H1 (cell line): ENCODE measurements around the gene ZNF697. TPM values are rescaled to one million over a fixed set of nuclear protein-coding genes. Genes with fewer than 3 reads are reported as not detected.

ENCODE experiments used
- CTCF ChIA-PET: fragments of 300-600 bp; sonication (Branson Sonifier 250); formaldehyde crosslinking; loops from one replicate; lab custom pipeline; 2021; ENCODE audit not compliant: partially characterized antibody; lab: Charles Lee
- POLR2A ChIA-PET: fragments of 300-600 bp; sonication (Branson Sonifier 250); formaldehyde crosslinking; loops from one replicate; lab custom pipeline; 2021; ENCODE audit warnings: inconsistent platforms; ENCODE audit not compliant: partially characterized antibody; lab: Charles Lee
- DNase-seq, 2 experiments: peaks; one replicate each; pipeline versions ENCODE4 v3.0.0 to v3.0.0-alpha.2; 2010 to 2022; ENCODE audit warnings: low spot score in 2 of 2, low read depth in 1 of 2, mixed read lengths in 1 of 2
- FAIRE-seq: peaks from 2 replicates; lab custom pipeline; 2011; peaks lifted over from hg19 to GRCh38; lab: Jason Lieb, UNC
- H2AFZ ChIP-seq: 2 replicates; pipeline ENCODE4 v1.8.1; 2012; ENCODE audit warnings: low read length, inconsistent platforms
- H2AK5ac ChIP-seq: 2 replicates; pipeline ENCODE4 v1.6.1; 2013; ENCODE audit warnings: low read depth, low read length
- H2BK120ac ChIP-seq: replicated peaks from 2 replicates; pipeline ENCODE3; 2013; ENCODE audit warnings: low read depth, low read length, inconsistent platforms
- H2BK12ac ChIP-seq: 2 replicates; pipeline ENCODE4 v1.6.1; 2013; ENCODE audit warnings: low read depth, low read length
- H2BK15ac ChIP-seq: 2 replicates; pipeline ENCODE4 v1.6.1; 2013; ENCODE audit warnings: low read length
- H2BK20ac ChIP-seq: 2 replicates; pipeline ENCODE4 v1.6.1; 2013; ENCODE audit warnings: low read length
- H2BK5ac ChIP-seq: 2 replicates; pipeline ENCODE4 v1.6.1; 2013; ENCODE audit warnings: low read depth, low read length
- H3K14ac ChIP-seq: 2 replicates; pipeline ENCODE4 v1.6.1; 2013; ENCODE audit warnings: inconsistent platforms; ENCODE audit not compliant: insufficient read length
- H3K18ac ChIP-seq: 2 replicates; pipeline ENCODE4 v1.6.1; 2013; ENCODE audit warnings: low read length; ENCODE audit errors: extremely low read depth
- H3K23ac ChIP-seq: 2 replicates; pipeline ENCODE4 v1.6.1; 2013; ENCODE audit warnings: inconsistent platforms; ENCODE audit not compliant: insufficient read length
- H3K23me2 ChIP-seq: 2 replicates; pipeline ENCODE4 v1.6.1; 2013; ENCODE audit warnings: low read depth, low read length
- H3K27ac ChIP-seq: 2 replicates; pipeline ENCODE4 v1.6.1; 2011; ENCODE audit warnings: low read depth, low read length, inconsistent platforms
- H3K27me3 ChIP-seq, 4 experiments: replicated peaks in 1 of 4; 1 replicate in 1 of 4; 2 replicates in 3 of 4; pipeline versions ENCODE4 v1.6.1 to v1.8.1; 2011 to 2013; ENCODE audit warnings: low read length in 3 of 4, mild to moderate bottlenecking in 3 of 4, inconsistent platforms in 2 of 4, mixed read lengths in 2 of 4, moderate library complexity in 1 of 4; ENCODE audit not compliant: control insufficient read depth in 3 of 4, insufficient read depth in 3 of 4; ENCODE audit errors: extremely low read depth in 1 of 4
- H3K36me3 ChIP-seq, 4 experiments: 2 replicates each; pipeline versions ENCODE4 v1.6.1 to v1.8.1; 2011 to 2013; ENCODE audit warnings: mild to moderate bottlenecking in 4 of 4, low read length in 3 of 4, moderate library complexity in 2 of 4, control low read depth in 1 of 4, inconsistent platforms in 1 of 4; ENCODE audit not compliant: insufficient read depth in 4 of 4, control insufficient read depth in 2 of 4
- H3K4ac ChIP-seq: replicated peaks from 2 replicates; pipeline ENCODE3; 2013; ENCODE audit warnings: low read length, low read depth, mixed read lengths, inconsistent platforms; ENCODE audit not compliant: insufficient read length
- H3K4me1 ChIP-seq, 4 experiments: replicated peaks in 1 of 4; 1 replicate in 1 of 4; 2 replicates in 3 of 4; pipeline versions ENCODE4 v1.6.1 to v1.8.1; 2011 to 2013; ENCODE audit warnings: low read length in 3 of 4, inconsistent platforms in 2 of 4, mixed read lengths in 1 of 4; ENCODE audit not compliant: insufficient read depth in 4 of 4, control insufficient read depth in 3 of 4
- H3K4me2 ChIP-seq, 2 experiments: 2 replicates each; pipeline versions ENCODE4 v1.6.1 to v1.8.1; 2011 to 2013; ENCODE audit warnings: low read depth in 2 of 2, low read length in 2 of 2, control low read depth in 1 of 2, inconsistent platforms in 1 of 2, mild to moderate bottlenecking in 1 of 2; ENCODE audit not compliant: insufficient read depth in 1 of 2
- H3K4me3 ChIP-seq, 4 experiments: fragments of 200-600, 300-600 bp in 1 of 4; sonication (generic), shearing (Covaris generic), sonication (Bioruptor Twin) in 1 of 4; 2 replicates each; pipeline versions ENCODE4 v1.5.1 to v1.8.1; 2011 to 2016; ENCODE audit warnings: low read length in 4 of 4, low read depth in 3 of 4, control low read depth in 2 of 4, inconsistent platforms in 2 of 4, mild to moderate bottlenecking in 2 of 4, mixed read lengths in 1 of 4, moderate library complexity in 1 of 4; ENCODE audit not compliant: insufficient read depth in 2 of 4; ENCODE audit errors: extremely low read depth in 1 of 4
- H3K56ac ChIP-seq: replicated peaks from 2 replicates; pipeline ENCODE3; 2013; ENCODE audit warnings: low read depth, mild to moderate bottlenecking, mixed read lengths, low read length, inconsistent platforms; ENCODE audit not compliant: insufficient read length
- H3K79me1 ChIP-seq: 2 replicates; pipeline ENCODE4 v1.6.1; 2013; ENCODE audit warnings: low read depth, low read length, control low read depth
- H3K79me2 ChIP-seq, 2 experiments: 2 replicates each; pipeline versions ENCODE4 v1.6.1 to v1.8.1; 2012 to 2013; ENCODE audit warnings: low read length in 2 of 2, mild to moderate bottlenecking in 2 of 2, inconsistent platforms in 1 of 2; ENCODE audit not compliant: insufficient read depth in 2 of 2, control insufficient read depth in 1 of 2
- H3K9ac ChIP-seq, 4 experiments: replicated peaks in 1 of 4; 1 replicate in 1 of 4; 2 replicates in 3 of 4; pipeline versions ENCODE4 v1.6.1 to v1.8.1; 2011 to 2013; ENCODE audit warnings: low read depth in 3 of 4, low read length in 3 of 4, control low read depth in 2 of 4, mild to moderate bottlenecking in 2 of 4, moderate library complexity in 2 of 4, inconsistent platforms in 1 of 4; ENCODE audit errors: extremely low read depth in 1 of 4
- H3K9me3 ChIP-seq, 2 experiments: 2 replicates each; pipeline versions ENCODE4 v1.6.1 to v1.8.1; 2012 to 2013; ENCODE audit warnings: mild to moderate bottlenecking in 2 of 2, moderate library complexity in 2 of 2, control low read depth in 1 of 2, inconsistent platforms in 1 of 2, low read depth in 1 of 2, low read length in 1 of 2, mixed read lengths in 1 of 2; ENCODE audit not compliant: insufficient read depth in 2 of 2
- H4K20me1 ChIP-seq, 2 experiments: replicated peaks in 1 of 2; 2 replicates each; pipeline versions ENCODE3 to v1.8.1; 2011 to 2013; ENCODE audit warnings: inconsistent platforms in 2 of 2, low read length in 2 of 2, mild to moderate bottlenecking in 1 of 2; ENCODE audit not compliant: insufficient read depth in 2 of 2, control insufficient read depth in 1 of 2
- H4K5ac ChIP-seq: 2 replicates; pipeline ENCODE4 v1.6.1; 2013; ENCODE audit warnings: low read length, low read depth, mixed read lengths, inconsistent platforms; ENCODE audit not compliant: insufficient read length
- H4K8ac ChIP-seq: 2 replicates; pipeline ENCODE4 v1.8.0; 2013; ENCODE audit warnings: mild to moderate bottlenecking, moderate library complexity, low read length, inconsistent platforms; ENCODE audit not compliant: insufficient read depth; ENCODE audit errors: extremely low read depth
- H4K91ac ChIP-seq: replicated peaks from 2 replicates; pipeline ENCODE3; 2013; ENCODE audit warnings: low read length, mixed read lengths, inconsistent platforms; ENCODE audit not compliant: insufficient read length
- BACH1 ChIP-seq: IDR thresholded peaks from 2 replicates; pipeline ENCODE4 v1.6.1; 2012; ENCODE audit warnings: low read length, improper control_type of control experiment
- CBX8 ChIP-seq: fragments of 300-800, 300-1000 bp; sonication (generic); IDR thresholded peaks from 2 replicates; pipeline ENCODE4 v1.7.1; 2016; ENCODE audit warnings: low read depth, low read length, borderline replicate concordance
- CTCF ChIP-seq, 3 experiments: IDR thresholded peaks; 1 replicate in 2 of 3; 2 replicates in 1 of 3; pipeline versions ENCODE4 v1.5.1 to v1.6.1; 2011; ENCODE audit warnings: low read length in 3 of 3, mild to moderate bottlenecking in 3 of 3, inconsistent platforms in 2 of 3, low read depth in 1 of 3, moderate library complexity in 1 of 3; ENCODE audit not compliant: insufficient read depth in 1 of 3; ENCODE audit errors: control extremely low read depth in 1 of 3
- EGR1 ChIP-seq: IDR thresholded peaks from 2 replicates; pipeline ENCODE4 v1.6.1; 2011; ENCODE audit warnings: low read depth, low read length, borderline replicate concordance
- JUN ChIP-seq: IDR thresholded peaks from 2 replicates; pipeline ENCODE4 v1.6.1; 2011; ENCODE audit warnings: low read depth, mild to moderate bottlenecking, improper control_type of control experiment, low read length
- MAFK ChIP-seq: IDR thresholded peaks from 2 replicates; pipeline ENCODE4 v1.6.1; 2012; ENCODE audit warnings: low read depth, mild to moderate bottlenecking, improper control_type of control experiment, low read length
- PHF8 ChIP-seq: fragments of 200-600 bp; sonication (generic); conservative IDR thresholded peaks from 2 replicates; pipeline ENCODE4 v1.7.1; 2012; ENCODE audit warnings: low read depth, mild to moderate bottlenecking, inconsistent platforms, low read length, moderate library complexity
- RXRA ChIP-seq: IDR thresholded peaks from 2 replicates; pipeline ENCODE4 v1.6.1; 2011; ENCODE audit warnings: low read depth, mild to moderate bottlenecking, low read length, moderate library complexity; ENCODE audit not compliant: insufficient read depth
- SAP30 ChIP-seq: fragments of 300-600 bp; sonication (generic); IDR thresholded peaks from 2 replicates; pipeline ENCODE4 v1.7.1; 2012; ENCODE audit warnings: low read length, moderate library complexity, mild to moderate bottlenecking, inconsistent platforms; ENCODE audit not compliant: insufficient read depth, insufficient replicate concordance
- SP1 ChIP-seq: IDR thresholded peaks from 2 replicates; pipeline ENCODE4 v1.6.1; 2011; ENCODE audit warnings: low read depth, low read length
- SRF ChIP-seq: IDR thresholded peaks from 2 replicates; pipeline ENCODE4 v1.6.1; 2011; ENCODE audit warnings: mild to moderate bottlenecking, low read depth, low read length, moderate library complexity
- TAF1 ChIP-seq: IDR thresholded peaks from 2 replicates; pipeline ENCODE4 v1.6.1; 2011; ENCODE audit warnings: mild to moderate bottlenecking, low read depth, low read length
- TBP ChIP-seq: IDR thresholded peaks from 2 replicates; pipeline ENCODE4 v1.6.1; 2011; ENCODE audit warnings: low read depth, low read length, improper control_type of control experiment
- polyA plus RNA-seq, 7 experiments: library from polyadenylated mRNA; depleted of rRNA in 3 of 7; stranded (reverse) in 5 of 7; unstranded in 2 of 7; fragments of >200 nt in 5 of 7; fragments of 200-250 nt in 2 of 7; gene quantifications; 1 replicate in 5 of 7; 2 replicates in 1 of 7; 4 replicates in 1 of 7; pipeline versions ENCODE4 v1.2.1 to v1.2.3, GENCODE V29; 2011 to 2013; ENCODE audit warnings: missing spikeins in 2 of 7, mixed read lengths in 2 of 7
- total RNA-seq: library from RNA; stranded (reverse); fragmentation: NEBNext Ultra II Directional; extraction: Animal tissue kit (Norgen Biotek cat#: 25700); gene quantifications from 2 replicates; pipeline ENCODE4 v1.2.1, GENCODE V29; 2021

The ZNF697 gene
- total and polyA plus RNA-seq, 2 of the 8 experiments (the other 6 are each of a cell fraction or from before 2014, with no cell fraction given), result 5.6 to 18.3 TPM

- Histone ChIP-seq H3K23ac (no peak overlapping the region), H2BK5ac (no peak overlapping the region), H3K9me3 (no peaks in the 10 kb centered on the region), H3K4me2 (no peak overlapping the region), H3K56ac (no peak overlapping the region), H4K91ac (no peak overlapping the region), H3K14ac (no peak overlapping the region), H2AFZ (no peak overlapping the region), H3K4me3 (no peak overlapping the region), H3K4ac (no peak overlapping the region), H2BK120ac (no peak overlapping the region), H3K23me2 (no peaks in the 10 kb centered on the region; the same call in 1 of the 2 replicates), H3K9ac (no peak overlapping the region), H3K79me2 (no peaks in the 10 kb centered on the region), H4K20me1 (no peaks in the 10 kb centered on the region), H2BK20ac (no peak overlapping the region), H2AK5ac (no peak overlapping the region), H4K8ac (no peak overlapping the region), H3K27ac (no peak overlapping the region), H4K5ac (no peak overlapping the region), H3K36me3 (no peaks in the 10 kb centered on the region), H3K79me1 (no peaks in the 10 kb centered on the region), H2BK15ac (no peak overlapping the region), H3K4me1 (peaks cover 5 to 16% (median 12%) of the 10 kb centered on the region in 4 experiments; a peak in 6 of 7 replicates), H3K18ac (no peak overlapping the region), H3K27me3 (no peaks in the 10 kb centered on the region), H2BK12ac (no peak overlapping the region)
- DNase-seq (no peak), FAIRE-seq (no peak)
- CTCF ChIA-PET, result interaction anchor here (10.4 kb wide), 1 partner anchor 19 kb away, joined by 141 read pairs; no protein-coding TSS in a partner anchor
- POLR2A ChIA-PET, result interaction anchor here (1.0 to 2.2 kb wide), 2 partner anchors 16 to 30 kb away, joined by 3 to 8 read pairs; partner anchors contain the start of gene PHGDH
- TF ChIP-seq JUN, result no peak
- TF ChIP-seq RXRA, result no peak
- no peak for TF ChIP-seq TBP
- no peak for TF ChIP-seq PHF8
- no peak for TF ChIP-seq TAF1
- TF ChIP-seq BACH1, result no peak
- no peak for TF ChIP-seq SP1
- TF ChIP-seq CTCF (IDR thresholded peaks at IDR 0.05; ENCODE audit: control extremely low read depth in 1 of 3, insufficient read depth in 1 of 3, low read depth in 1 of 3, low read length in 3 of 3), result no peak
- no peak for TF ChIP-seq SAP30
- no peak for TF ChIP-seq SRF
- no peak for TF ChIP-seq CBX8
- no peak for TF ChIP-seq MAFK
- TF ChIP-seq EGR1, result no peak
These were observed 34.1 kb upstream of the ZNF697 start for GRCh38 chr1:119682141-119682540.
